GM23248 (cell line): Measurements from ENCODE around the gene POLR2F.

Experiments used
- EZH2 ChIP-seq: fragments of 200-600 bp; sonication (generic); IDR thresholded peaks from 2 replicates; pipeline ENCODE4 v1.6.1; 2018; ENCODE audit warnings: antibody characterized with exemption, mild to moderate bottlenecking; ENCODE audit not compliant: insufficient read depth, poor library complexity, severe bottlenecking
- EZH2phosphoT487 ChIP-seq: fragments of 200-600 bp; sonication (generic); IDR thresholded peaks from 2 replicates; pipeline ENCODE4 v1.6.1; 2018; ENCODE audit warnings: antibody characterized with exemption, moderate library complexity, mild to moderate bottlenecking, low read depth; ENCODE audit not compliant: insufficient read depth

- no peak for TF ChIP-seq EZH2
- TF ChIP-seq EZH2phosphoT487 = no peak
These were observed 10.2 kb upstream of the POLR2F start for GRCh38 chr22:37943136-37943824.
